ENCODE data around the gene ACO2. TPM values are rescaled to one million over a fixed set of nuclear protein-coding genes. Genes with fewer than 3 reads are reported as not detected.
"Not testable (repeated sequence)": the region's sequence is repeated elsewhere in the genome, so short reads cannot be mapped to it uniquely, and the experiment has no call there.

ACO2 gene
- total RNA-seq, 4 donors from 2014 or later: 118 to 151 (median 131) TPM

DNA sequence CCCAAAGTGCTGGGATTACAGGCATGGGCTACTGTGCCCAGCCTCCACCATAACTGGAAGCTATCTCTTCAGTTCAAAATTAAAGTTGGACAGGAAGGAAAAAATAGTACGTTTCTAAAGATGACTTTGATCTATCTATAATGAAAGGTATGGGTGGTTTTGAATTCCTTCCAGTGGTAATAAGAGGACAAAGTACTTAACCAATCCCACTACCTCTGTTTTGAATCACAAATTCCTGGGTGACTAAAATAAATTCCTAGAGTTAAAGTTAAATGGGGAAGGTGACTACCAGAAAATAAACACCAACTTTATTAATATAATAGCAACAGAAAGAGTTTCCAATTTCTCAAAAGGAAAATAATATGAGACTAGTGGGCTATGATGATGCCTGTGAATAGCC lies 9.5 kb upstream of the ACO2 start:
- no peak for ATAC-seq (ENCODE audit: low FRiP score)
- no peak for DNase-seq (ENCODE audit: low spot score)
- no peak for TF ChIP-seq CTCF (IDR thresholded peaks at IDR 0.05)

DNA sequence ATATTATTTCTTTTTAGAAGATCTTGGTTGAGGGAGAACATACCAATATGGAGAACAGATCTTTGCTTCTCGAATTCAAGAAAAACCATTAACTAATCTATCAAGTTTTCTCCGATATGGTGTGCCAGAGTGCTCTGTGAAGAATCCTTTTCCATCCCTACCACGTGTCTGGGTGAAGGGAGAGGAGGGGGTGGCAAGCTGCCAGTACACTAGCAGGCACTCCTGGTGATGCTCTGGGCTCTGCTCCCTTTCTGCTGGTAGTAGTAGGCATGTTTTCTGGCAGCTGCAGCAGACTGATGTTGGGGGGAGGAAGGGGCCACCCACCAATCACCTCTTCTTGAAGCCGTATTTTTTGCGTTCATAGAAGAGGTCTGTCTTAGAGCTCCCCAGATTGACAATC lies 8.8 kb upstream of the ACO2 start:
- ATAC-seq (ENCODE audit: low FRiP score); DNase-seq (ENCODE audit: low spot score): not testable (repeated sequence)

DNA sequence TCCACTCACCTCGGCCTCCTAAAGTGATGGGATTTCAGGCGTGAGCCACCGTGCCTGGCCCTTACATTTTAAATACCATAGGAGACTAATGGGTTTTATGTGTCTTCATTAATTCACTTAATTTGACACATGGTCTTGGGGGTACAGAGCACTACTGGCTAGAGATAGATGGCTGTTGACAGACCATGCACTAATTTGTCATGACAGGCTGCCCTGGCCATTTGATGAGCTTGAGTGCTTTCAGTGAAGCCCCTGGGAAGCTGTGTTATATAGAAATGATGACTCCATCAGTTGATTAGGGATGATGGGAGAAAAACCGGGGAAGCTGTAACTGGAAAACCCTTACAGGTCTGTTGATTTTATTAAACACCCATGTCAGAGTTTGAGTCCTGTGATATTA lies 7.0 kb upstream of the ACO2 start:
- ATAC-seq (ENCODE audit: low FRiP score): no peak
- no peak for DNase-seq (ENCODE audit: low spot score)
- no peak for TF ChIP-seq CTCF (IDR thresholded peaks at IDR 0.05)

DNA sequence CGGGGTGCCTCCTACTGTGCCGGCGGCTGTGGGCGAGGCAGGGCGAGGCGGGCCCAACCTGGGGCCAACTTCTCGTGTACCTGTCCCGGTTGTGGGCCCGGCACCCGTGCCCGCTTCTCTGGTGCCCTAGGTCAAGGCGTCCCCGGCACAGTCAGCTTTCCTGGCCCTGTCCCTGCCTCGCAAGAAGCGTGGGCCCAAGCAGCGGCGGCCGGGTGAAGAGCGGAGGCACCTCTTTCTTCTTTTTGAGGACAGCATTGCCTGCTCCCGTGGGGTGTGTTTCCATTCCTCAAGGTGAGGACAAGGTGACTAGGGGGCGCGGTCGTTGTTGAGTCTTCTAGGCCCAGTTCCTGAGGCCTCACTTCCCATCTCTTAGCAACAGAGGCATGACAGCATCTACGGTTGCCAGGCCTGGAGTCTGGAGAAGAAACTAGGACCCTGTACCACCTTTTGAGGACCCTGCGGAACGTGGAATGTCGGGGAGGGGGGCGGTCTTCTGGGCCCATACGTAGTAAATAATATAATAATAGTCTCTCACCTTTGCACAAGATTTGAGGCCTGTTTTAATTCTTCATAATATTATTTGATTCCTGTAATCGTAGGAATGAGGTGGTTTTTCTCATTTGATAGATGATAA lies 418 bp downstream of the ACO2 start:
- no peak for DNase-seq (ENCODE audit: low spot score)
- TF ChIP-seq CTCF (IDR thresholded peaks at IDR 0.05): no peak
- ATAC-seq (ENCODE audit: low FRiP score): peak; percentile 17

- no peak for ATAC-seq (ENCODE audit: low FRiP score)
Observed at GRCh38 chr22:41470886-41471285, 2.0 kb downstream of the ACO2 start.

GRCh38 chr22:41471568-41471967 lies 2.7 kb downstream of the ACO2 start:
- ATAC-seq (ENCODE audit: low FRiP score): no peak
- TF ChIP-seq CTCF (IDR thresholded peaks at IDR 0.05): no peak
- DNase-seq (ENCODE audit: low spot score): no peak

More at GRCh38 chr22:41470886-41471285, 2.0 kb downstream of the ACO2 start:
- no peak for TF ChIP-seq CTCF (IDR thresholded peaks at IDR 0.05)
- no peak for DNase-seq (ENCODE audit: low spot score)

GRCh38 chr22:41474872-41475451 lies 6.0 kb downstream of the ACO2 start:
- no peak for TF ChIP-seq CTCF (IDR thresholded peaks at IDR 0.05)
- ATAC-seq (ENCODE audit: low FRiP score) (no peak), DNase-seq (ENCODE audit: low spot score) (no peak)

Data from omental fat pad (tissue), 4 donors.